ENCODE measurements around the gene PRRX2.
"Not testable (repeated sequence)": the region's sequence is repeated elsewhere in the genome, so short reads cannot be mapped to it uniquely, and the experiment has no call there.

PRRX2 gene

DNA sequence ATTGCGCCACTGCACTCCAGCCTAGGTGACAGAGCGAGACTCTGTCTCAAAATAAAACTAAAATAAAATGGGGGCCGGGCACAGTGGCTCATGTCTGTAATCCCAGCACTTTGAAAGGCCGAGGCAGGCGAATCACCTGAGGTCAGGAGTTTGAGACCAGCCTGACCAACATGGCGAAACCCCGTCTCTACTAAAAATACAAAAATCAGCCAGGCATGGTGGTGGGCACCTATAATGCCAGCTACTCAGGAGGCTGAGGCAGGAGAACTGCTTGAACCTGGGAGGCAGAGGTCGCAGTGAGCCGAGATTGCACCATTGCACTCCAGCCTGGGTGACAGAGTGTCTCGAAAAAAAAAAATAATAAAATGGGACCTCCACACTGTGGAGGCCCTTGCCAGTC, 29.1 kb upstream of the PRRX2 start:
- DNase-seq (ENCODE audit: low read depth in 2 of 2): not testable (repeated sequence)

DNA sequence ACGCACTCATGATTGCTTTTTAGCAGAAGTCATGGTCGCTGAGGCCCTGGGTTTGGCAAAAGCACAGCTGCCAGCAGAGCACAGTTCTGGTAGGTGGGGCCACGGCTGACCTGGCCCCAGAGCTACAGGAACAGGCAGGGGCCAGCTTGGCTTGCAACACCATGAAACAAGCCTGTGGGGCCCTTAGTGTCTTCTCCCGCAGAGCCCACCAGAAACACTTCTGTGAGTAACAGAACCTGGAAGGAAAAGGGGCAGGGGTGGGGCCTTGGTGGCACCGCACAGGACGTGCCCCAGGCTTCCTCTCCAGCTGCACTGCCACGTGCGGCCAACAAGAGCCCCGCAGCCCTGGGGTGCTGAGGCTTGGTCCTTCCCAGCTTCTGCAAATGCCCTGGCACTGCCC, 28.3 kb upstream of the PRRX2 start:
- no peak for DNase-seq (ENCODE audit: low read depth in 2 of 2)

DNA sequence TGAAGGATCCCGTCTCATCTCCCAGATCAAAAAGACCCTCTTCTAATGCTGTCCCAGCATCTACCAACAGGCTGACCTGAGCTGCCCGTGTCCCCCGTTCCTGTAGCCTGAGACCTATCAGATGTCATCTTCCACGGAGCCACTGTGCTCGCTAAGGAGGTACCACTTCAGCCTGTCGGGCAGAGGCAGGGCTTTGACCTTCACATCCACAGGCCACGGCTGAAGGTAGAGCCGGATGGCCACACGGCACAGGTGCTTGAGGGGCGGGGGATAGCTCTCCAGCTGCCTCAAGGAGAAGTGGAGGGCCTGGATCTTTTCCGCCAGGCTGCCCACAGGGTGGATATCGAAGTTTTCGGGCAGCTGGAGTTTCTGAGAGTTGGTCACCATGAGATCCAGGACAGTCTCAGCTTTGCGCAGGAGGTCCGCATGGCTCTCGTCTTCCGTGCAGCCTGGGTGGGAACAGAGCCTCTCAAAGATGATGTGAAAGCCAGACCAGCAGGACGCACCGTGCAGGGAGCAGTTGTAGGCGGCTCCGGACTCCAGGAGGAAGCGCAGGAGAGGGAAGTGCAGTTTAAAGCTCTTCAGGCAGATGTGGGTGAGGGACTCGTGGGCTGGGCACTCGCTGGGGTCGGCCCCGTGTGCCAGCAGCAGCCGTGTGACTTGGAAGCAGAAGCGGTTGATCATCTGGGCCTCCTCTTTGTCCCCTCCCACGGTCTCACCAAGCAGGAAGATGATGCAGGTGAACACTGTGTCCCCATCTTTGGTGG, 27.6 kb upstream of the PRRX2 start:
- no peak for DNase-seq (ENCODE audit: low read depth in 2 of 2)

DNA sequence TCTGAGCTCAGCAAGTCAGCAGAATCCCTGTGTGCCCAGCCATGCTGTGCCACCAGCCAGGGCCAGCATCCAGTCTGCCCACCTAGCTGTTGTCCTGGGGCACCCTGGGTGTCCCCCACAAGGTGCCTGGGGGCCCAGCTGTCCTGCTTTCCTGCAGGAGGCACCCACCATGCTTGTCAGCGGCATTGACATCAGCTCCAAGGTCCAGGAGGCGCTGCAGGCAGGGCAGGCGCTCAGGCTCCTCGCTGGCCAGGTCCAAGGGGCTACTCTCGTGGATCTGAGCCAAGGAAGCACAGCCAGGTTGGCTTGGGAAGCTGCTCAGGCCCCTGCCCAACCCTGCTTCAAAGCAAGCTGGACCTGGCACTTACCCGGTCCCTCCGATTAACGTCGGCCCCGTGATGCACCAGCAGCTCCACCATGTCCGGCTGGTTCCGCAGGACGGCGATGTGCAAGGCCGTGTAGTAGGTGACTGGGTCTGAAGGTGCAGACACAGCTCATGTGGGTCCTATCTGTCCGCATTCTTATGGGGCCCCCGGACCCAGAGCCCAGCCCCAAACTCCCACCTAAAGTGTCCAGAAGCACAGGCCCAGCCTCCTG, 26.3 kb upstream of the PRRX2 start:
- DNase-seq (ENCODE audit: low read depth in 2 of 2): no peak

DNA sequence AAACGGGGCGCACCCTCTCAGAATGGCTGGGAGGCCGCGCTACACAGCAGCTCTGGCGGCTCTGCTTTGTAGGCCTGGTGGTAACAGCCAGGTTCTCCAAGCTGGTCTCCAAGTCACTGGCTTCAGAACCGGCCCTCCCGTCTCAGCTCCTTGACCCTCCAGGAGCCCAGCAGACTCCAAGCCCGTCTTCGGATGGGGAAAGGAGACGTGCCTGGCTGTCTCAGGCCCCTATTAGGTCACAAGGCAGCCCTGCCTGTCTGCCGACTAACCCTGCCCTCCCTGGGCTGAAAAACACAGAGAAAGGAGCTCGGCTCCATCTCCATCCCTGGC, 25.7 kb upstream of the PRRX2 start:
- DNase-seq (ENCODE audit: low read depth in 2 of 2): no peak

DNA sequence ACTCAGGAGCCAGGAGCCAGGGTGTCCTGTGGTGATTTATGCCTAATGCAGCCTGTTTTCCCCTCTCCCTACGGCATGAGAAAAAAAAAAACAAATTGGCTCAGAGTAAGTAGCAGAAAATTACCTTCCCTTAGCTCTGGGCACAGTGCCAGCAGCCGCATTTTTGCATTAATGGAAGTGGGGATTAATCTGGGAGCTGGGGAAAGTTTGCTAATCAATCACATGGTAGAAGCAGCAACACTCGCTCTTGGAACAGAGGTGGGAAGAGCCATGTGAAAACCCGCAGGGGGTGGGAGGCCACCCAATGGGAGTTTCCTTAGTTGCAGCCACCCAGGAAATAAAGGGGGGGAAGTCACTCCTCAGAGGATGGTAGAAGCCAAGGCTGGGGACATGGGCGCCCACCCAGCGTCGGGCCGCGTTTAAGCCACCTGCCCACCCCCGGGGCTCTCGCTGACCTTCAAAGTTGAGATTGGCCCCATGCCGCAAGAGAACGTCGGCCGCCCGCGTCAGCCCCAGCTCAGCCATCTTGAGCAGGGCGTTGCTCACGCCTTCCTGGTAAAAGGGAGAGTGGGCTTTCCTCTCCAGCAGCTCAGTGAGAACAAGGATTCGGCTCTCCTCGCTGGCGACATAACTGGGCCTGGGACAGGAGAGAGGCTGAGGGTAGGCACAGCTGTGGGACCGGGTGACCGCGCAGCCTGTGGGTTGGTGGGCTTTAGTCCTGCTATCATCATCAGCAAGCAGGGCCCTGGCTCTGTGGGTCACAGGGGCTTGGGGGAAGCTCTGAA, 25.2 kb upstream of the PRRX2 start:
- peak in 1 of 2 experiments; percentile 49 for DNase-seq (ENCODE audit: low read depth in 2 of 2)

DNA sequence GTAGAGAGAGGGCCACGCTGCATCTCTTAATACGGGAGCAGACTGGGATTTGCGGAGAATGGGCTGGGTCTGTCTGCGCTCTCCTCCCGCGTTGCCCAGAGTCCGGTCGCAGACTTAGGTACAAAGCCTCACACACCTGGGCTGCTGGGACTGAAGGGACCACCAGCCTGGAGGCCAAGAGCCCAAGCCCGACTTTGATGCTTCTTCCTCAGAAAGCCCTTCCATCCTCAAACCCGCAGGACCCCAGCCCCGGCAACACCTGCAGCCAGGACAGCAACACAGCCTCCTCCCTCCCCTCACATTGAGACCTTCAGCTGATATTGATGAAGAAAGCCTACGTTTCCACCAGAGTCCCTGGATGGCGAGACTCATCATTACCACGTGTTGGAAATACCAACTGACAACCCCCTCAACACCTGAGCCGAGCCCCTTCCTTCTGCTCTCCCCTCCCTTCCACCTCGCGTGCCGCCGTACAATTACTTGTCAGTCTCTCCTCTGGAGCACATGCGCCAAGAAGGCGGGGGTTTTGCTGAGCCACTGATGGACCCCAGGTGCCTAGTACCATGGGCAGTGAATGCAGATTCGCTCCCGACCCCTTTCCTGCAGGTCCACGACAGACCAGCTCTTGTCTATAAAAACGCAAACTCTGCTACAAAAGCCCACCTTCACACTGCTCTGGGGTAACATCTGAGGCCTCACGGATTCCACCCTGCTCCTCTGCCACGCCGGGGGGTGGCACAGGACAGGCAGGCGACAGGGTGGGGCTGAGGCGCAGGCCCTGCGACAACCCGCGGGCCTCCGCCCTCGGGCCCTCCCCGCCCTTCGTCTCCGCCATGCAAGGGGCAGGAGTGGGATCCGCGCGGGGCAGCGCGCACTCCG, 24.3 kb upstream of the PRRX2 start:
- DNase-seq (ENCODE audit: low read depth in 2 of 2): no peak

DNA sequence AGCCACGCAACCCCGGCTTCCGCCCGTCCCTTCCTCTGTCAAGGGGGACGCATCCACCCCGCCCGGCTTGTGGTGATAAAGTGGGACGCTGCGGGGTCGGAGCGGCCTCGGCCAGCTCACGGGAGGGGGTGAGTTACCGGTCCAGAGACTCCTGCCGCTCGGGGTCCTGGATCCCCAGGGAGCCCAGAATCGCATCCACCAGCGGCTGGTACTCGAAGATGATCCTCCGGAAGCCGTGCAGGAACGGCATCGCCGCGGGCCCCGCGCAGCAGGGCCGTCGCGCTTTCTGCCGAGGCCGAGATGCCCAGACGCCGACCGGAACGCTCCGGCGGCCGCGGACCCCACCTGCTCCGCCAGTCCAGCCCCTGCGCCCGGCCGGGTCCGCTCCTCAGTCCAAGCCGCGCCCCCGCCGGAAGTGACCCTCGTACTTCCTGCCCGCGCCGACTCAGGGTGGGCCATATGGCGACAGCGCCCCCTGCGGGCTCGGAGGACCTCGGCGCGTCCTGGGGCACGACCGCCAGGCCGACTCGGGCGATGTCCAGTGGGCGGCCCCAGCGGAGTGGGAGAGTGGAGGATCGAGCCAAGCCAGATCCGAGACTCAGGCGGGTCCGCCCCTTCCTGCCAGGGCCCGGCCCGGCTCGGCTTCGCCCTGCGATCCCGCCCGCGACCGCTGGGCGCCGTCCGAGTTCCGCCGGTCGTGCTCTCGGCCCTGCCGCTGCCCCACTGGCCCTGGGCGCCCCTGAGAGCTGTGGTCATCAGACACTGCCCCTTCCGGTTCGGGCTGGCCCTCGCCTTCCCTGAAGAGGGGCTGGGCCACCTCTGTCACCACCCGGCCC, 23.5 kb upstream of the PRRX2 start, which contains the start of gene ASB6:
Gene ASB6 (minus strand): TSS at position 402 of the 836 bp plus-strand sequence. CDS start 152 bp downstream, at position 250.
- peak; percentile 90 to 92 for DNase-seq (ENCODE audit: low read depth in 2 of 2)

DNA sequence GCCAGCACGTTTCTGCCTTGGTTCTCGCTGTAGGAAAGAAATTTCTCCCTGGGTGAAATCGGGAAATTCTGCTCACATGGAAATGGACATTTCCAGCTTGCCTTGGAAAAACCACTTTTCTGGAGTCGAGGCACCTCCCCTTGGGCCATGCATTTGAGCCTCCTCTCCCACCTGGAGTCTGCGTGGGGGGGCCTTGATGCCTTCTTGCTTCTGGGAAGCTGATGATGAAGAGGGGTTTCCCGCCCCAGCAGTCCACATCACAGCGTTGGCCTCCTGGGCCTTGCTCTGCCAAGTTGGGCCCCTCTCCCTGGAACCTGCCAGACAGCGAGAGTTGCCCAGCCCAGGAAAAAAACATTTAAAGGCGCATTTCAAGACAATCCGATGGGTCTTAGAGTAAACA, 21.7 kb upstream of the PRRX2 start:
- no peak for DNase-seq (ENCODE audit: low read depth in 2 of 2)

DNA sequence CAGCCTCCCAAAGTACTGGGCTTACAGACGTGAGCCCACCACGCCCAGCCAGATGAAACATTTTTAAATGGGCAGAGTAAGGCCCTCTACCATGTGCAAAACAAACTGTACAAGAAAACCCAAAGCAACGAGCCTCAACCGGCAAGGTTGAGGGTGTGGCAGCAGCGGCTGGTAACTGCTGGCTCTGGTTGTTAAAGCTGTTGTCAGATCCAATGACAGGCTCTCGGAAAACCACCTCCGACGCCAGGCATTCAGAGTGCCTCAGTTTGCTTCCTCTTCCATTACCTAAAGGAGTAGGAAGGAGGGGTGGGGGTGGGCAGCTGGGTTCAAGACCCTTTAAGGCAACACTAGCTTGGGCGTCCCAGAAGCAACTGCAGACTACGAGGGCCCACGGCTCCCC, 21.1 kb upstream of the PRRX2 start:
- DNase-seq (ENCODE audit: low read depth in 2 of 2): no peak

DNA sequence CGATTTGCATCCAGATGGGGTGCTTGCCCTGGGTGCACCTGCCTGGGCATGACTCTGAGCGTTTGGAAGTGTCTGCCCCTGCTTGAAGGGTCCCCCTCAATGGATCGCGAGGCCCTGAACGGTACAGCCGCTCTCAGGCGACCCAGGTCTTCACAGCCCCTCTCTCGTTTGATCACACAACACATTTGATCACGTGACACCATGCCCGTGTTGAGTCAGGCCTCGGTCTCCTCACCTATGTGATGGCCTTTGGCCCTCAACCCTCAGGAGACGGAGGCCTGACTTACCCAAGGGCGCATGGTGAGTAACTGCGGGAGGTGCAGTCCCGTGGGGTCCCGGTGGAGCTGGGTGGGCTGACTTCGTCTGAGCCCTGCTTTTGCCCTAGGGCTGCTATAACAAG, 20.5 kb upstream of the PRRX2 start:
- no peak for DNase-seq (ENCODE audit: low read depth in 2 of 2)

DNA sequence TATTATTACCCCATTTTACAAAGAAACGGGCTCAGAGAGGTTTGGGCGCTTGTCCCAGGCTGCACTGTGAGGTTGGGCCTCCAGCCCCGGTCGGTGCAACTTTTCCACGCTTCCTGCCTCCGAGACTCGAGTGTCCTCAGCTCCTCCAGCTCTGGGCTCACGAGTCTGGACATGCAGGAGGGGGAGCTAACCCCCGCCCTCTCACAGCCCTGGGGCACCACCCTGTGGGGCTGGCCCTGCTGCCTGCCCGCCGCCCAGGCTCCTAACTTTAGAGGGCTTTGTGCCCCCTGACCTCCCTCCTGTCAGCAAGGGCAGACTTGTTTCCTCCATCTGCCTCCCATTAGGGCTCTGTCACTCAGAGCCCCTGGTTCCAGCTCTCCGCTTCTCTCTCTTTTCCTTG, 19.2 kb upstream of the PRRX2 start:
- no peak for DNase-seq (ENCODE audit: low read depth in 2 of 2)

DNA sequence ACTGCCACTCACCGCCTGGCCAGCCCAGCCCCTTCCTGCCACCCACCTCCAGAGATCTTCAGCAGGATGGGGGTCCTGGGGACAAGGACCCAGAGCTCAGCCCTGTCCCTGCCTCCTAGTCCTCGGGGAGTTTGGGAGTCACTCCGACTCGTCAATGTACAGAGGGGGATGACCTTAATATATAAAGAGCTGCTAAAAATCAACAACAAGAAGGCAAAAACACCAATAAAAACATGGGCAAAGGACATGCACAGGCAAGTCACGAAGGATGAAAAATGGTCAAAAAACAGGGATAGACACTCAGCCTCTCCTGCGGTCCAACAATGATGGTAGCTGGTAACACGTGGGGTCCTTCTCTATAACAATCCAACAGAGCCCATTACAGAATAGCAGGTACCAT, 18.8 kb upstream of the PRRX2 start:
- DNase-seq (ENCODE audit: low read depth in 2 of 2): no peak

DNA sequence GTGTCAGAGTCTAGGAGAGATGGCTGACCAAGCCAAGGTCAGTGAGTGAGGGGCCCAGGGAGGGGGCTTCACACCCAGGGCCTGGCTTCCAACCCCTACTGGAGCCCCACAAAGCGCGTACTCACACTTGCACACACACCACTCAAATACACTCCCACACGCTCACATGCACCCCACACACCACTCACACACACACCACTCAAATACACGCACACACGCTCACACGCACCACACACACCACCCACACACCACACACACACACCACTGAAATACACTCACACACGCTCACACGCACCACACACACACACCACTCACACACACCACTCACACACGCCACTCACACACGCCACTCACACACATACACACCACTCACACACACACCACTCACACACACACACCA, 17.8 kb upstream of the PRRX2 start:
- no peak for DNase-seq (ENCODE audit: low read depth in 2 of 2)

DNA sequence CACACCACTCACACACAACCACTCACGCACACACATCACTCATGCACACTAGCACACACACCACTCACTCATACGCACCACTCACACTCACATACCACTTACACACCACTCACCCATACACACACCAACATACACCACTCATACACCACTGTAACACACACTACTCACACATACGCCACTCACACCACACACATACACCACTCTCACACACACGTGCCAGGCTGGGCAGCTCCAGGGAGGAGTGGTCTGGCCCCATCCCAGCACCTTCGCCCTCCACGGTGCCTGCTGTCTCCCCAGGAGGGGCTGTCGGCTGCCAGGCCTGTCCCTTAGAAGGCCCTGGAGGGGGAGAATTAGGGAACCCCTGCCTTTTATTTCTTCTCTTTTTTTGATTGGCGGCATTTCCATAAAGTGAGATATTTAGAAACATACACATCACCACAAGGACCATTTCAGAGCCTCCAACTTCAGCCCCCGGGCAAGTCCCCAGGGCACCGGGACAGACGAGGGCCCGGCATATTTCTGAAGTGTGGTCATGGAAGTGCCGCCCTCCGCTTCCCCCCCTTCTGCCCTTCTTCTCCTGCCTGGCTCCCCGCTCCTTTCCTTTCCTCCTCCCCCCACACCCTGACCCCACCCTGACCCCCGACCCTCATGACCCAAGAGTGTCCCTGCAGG, 17.2 kb upstream of the PRRX2 start:
- no peak for DNase-seq (ENCODE audit: low read depth in 2 of 2)

DNA sequence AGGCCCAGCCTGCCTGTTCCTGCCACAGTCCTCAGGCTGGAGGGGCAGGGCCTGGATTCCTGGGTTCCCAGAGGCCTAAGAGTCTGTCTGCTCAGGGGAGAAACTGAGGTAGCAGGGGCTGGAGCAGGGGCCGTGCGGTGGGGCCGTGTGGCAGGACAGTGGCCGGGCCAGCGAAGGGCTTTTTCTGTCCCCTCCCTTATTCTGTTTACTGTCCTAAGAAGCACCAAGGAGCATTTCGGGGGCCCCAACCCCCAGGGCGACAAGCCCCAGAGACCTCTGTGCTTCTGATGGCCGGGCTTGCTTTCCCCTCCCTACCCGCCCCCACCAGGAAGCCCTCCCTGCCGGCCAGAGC, 16.7 kb upstream of the PRRX2 start:
- DNase-seq (ENCODE audit: low read depth in 2 of 2): no peak

DNA sequence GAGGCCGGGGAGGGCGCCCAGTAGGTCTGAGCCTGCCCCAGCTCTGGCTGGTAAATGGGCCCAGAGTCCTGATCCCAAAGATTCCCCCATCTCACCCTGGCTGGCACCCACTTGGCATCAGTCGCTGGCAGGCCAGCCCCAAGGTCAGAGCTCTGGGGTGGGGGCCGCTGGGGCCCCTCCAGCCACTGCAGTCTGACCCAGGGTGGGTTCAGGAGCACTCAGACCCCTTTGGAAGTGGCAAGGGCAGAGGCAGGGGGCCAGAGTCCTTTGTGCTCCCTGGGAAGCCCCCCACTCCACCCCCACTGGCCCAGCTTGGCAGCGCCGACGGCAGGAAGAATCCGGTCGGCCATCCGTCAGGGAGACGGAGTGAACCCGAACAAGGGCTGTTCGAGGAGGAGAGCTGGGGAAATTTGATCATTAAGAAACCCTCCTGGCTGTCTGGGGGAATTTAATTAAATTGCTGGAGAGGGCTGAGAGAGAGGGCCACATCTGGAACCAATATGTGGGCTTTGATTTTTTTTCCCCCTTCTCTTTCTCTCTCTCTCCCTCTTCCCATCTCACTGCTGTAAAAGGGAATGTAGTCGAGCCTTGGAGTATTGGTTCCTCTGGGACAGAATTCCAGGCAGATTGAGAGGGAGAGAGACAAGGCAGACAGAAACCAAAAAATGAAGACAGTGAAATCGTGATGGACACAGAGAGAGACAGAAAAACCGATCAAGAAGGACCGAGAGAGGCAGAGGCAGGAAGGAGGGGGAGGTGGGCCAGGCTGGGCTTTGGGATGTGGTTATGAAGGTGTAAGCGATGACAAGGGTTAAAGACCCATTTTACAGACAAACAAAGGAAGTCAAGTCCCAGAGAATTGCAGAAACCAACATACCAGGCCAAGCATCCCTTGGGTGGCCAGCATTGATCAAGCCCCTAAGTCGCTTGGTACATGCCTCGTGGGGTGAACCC, 15.4 kb upstream of the PRRX2 start:
- peak; percentile 86 to 88 for DNase-seq (ENCODE audit: low read depth in 2 of 2)

DNA sequence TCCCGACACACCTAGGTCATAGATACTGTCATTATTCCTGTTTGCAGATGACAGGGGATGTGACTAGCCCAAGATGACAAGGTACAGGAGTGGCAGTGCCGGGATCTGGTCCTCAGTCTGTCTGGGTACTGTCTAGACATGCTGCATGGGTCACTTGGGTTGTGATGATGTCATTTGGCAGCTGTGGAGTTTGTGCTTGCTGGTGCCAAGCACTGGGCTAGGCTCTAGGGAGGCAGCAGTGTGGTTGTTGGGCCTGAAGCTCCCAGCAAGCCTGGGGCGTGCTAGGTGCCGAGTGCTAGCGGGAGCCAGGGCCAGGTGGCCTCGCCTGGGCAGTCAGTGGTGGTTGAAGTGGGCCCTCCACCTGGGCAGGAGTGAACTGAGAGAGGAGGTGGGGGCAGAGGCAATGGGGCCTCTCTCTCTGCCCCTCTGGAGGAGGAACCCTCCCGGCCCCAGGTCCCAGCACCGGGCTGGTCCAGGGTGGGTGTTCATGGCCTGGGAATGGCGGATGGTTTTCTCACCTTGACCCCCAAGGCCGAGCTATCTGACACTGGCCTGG, 14.7 kb upstream of the PRRX2 start:
- no peak for DNase-seq (ENCODE audit: low read depth in 2 of 2)

Data from fibroblast of skin of left quadriceps (primary cell).